GM18498 (cell line): ENCODE results near the gene BAHCC1.

Source experiments
- ATAC-seq: cut with Tn5 transposase; IDR thresholded peaks from one replicate; pipeline ENCODE4 v1.9.1; 2021; ENCODE audit warnings: mild to moderate bottlenecking, moderate library complexity; ENCODE audit not compliant: unreplicated experiment

BAHCC1 gene

DNA sequence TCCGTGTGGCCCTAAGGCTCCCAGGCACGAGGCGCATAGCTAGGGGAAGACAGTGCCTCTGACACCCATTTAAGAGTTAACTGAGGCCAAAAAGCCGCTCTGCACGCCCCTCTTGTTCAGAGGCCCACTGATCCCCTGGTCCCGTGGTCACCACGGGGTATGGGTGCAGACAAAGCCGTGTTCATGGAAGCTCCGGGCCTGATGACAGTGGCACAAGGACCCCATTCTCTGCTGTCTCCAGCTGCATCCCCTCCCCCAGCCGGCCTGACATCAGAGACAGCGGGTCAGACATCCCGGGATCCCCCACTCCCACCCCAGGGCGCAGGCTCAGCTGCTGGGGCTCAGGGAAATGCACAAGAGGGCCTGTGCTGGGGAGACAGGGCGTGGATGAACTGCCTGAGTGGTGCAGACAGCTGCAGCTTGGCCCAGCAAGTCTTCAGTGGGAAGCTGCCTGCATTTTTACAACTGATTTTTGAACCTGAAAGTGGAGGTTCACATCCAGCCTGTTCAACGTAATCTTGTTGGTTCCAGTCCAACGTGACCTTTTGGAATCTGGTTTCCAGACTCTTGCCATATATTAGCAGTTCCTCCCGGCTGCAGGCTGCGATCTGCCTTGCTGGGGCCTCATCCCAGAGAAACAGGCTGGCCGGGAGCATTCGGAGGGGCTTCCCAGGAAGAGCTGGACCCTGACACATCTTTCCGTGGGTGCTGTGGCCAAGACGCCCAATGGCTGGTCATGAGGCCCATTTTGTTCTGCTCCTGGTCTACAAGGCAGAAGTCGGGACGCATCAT lies 9.7 kb upstream of the BAHCC1 start:
- no peak for ATAC-seq

DNA sequence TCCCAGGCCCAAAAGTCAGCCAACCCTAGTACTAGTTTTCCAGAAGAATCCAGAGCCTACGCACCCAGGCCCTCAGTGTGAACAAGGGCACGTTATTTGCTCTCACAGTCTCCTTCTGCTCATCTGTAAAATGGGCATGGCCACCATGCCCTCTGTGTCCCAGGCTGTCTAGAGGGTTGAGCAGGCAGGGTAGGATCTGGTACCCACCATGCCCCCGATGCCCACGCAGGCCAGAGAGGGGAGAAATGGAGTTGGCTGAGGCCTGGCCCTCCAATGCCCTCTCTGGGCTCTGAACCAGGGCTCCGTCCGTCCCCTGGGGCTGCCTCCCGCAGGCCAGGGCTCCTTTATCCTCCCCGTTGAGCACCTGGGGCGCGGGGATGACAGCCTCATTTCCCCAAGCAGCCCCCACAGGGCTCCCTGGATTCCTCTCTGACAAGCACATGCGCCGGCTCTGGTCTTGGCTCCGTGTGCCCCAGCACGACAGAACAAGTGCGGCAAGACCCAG lies 9.1 kb upstream of the BAHCC1 start:
- no peak for ATAC-seq

DNA sequence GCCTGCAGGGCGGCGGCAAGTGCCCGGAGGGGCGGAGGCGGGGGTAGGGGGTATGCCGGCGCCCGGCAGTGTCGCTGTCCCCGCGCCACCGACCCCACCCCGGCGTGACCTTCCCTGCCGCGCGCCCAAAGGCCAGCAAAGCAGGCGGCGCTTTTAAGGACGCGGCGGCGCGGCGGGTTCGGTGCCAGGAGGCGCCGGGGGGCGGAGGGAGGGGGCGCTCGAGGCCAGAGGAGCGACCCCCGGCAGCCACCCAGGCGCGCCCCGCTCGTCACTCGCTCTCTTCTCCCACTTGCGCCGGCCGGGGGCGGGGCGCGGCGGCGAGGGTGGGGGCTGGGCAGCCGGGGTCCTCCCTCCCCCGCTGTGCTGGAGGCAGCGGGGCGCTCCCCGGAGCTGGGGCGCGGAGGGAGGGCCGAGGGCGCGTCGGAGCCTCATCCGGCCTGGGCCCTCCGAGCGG lies 8.6 kb upstream of the BAHCC1 start:
- no peak for ATAC-seq

DNA sequence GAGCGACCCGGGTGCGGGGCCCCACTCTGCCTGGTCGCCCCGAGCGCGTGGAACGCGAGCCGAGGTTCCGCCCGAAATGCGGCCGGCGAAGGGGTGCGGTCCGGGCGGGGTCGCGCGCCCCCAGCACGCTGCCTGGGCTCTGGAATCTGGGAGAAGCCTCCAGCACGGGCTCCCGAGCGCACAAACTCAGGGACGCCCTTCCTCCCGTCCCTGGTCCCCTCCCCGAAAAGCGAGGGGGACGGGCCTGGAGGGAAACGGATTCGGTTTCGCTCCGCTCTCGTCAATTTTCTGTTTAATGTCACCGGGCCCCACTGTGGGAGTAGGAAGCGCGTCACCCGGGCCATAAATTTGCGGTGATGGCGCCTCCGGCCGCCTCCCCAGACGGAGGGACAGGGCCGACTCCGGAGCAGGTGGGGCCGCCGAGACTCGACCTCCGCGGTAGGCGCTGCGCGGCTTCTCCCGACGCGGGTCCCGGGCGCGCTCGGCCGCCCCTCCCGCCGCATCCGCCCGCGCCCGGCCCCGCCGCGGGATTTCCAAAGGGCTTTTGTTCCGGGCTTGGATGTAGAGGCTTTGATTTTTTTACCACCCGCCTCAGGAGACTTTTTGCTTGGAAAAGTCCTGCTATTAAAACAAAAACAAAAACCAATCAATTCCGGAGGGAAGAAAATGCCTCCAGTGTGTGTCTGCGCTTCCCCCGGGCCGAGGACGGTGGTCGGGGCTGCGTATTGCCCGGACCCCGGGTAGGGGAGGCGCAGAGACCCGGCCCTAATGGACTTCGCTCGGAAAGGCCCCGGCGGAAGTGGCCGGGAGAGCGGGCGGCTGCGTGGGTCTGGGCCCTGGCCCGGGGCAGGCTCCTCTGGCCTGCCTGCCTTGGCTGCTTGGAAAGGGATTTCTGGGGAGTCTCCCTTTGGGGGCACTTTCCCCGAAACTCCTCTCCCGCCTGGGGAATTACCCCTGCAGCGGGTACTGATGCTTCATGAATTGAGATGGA lies 7.9 kb upstream of the BAHCC1 start:
- ATAC-seq, result no peak

DNA sequence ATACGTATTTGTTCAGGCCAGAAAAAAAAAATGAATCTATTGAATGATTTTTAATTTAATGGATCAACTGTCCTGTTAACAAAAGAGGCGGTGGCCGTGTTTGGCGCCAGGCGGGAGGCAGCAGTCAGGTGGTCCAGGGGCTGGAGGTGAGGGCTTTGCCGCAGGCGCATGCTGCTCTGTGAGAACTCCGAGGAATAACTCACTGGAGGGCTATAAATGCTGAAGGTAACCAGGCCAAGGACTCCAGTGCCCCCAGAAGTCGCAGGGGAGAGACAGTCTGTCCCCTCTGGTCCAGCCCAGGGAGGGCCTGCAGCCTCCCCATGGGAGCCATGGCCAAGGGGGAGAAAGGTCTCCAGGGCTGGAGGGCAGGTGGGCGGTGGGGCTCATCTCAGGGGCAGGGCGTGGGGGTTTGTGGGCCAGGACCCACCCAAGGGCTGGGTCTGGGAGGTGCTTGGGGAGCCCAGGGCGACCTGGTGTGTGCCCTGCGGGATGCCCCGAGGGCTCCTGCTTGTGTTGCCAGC lies 7.1 kb upstream of the BAHCC1 start:
- ATAC-seq, result no peak

DNA sequence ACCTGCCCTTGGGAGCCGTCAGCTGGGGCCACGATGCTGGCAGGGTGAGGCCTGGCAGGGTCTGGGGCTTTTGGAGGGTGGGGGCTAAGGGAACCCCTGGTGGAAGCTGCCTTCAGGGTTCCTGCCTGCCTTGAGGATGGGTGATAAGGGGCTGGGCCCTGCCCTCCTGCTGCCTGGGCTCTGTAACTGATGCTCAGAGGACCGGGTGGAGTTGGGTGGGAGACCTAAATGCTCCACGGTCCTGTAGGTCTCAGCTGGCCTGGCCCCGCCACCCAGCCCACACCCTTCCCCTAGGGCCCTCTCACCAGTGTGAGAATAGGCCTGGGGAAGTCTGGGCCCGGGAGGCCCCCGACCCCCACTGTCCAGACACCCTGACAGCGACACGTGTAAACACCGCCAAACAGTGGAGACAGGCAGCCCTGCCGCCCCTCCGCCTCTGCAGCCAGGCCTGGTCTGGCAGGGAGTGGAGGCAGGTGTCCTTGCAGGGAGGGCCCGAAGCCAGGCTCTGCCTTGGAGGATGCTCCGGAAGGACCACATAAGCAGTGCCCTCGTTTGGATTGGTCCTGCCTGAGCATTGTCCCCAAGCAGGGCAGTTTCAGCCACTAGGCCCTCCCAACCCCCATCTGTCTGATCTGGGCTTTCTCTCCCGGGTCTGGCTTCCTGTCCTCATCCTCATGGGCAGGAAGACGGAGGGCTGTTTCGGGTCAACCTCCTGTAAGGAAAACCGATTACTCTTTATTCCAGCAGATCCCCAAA lies 6.5 kb upstream of the BAHCC1 start:
- no peak for ATAC-seq

DNA sequence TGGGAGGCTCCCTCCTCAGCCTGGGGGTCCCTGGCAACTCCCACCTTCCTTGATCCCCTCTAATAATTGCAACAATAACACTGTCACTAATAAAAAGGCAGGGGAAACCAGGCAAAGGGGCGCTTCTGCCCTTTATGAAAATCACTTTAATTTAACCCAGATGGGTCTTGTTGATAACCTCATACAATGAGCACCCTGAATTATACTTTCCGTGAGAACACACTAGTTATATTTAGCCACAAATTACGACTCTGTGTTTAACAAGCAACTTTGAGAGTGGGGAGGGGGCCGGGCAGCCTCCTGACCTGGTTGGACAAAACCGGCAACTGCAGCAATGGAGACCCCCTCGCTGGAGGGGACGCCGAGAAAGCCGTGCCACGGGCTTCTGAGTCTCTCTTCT lies 5.7 kb upstream of the BAHCC1 start:
- no peak for ATAC-seq

DNA sequence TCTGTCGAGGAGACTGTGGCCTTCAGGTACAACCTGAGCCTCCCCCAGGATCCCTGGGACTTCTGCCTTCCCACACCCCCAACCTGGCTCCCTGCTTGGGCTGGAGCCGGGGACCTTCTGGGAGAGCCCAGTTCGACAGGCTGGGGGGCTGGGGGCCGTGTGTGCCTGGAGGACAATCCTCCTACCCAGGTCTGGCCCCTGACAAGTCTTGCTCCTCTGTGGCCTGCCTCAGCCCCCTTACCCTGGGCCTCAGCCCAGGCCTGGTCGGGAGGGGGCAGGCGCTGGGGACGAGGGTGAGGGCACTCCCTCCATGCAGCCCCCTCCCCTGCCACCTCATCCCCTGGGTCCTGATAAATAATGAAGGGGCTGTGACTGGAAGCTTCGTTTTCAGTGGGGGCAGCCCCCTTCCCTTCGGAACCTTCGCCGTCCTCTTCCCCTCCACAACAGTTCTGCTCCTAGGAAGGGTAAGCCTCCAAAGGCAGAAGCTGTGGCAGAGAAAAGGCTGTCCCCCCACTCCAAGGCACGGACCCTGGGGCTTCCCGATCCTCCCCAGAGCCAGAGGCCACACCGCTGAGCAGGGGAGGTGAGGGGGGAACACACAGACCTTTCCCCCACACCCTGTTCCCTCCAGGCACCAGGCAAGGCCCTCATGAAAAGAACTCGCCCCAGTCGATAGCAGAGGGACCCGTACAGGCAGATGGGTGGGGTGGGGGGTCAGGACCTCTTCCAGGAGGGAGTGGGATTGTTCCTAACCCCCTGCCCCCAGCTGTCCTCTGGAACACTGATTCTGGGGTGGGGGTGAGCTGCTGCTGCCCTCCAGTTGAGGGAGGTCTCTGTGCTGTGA lies 5.0 kb upstream of the BAHCC1 start:
- no peak for ATAC-seq

DNA sequence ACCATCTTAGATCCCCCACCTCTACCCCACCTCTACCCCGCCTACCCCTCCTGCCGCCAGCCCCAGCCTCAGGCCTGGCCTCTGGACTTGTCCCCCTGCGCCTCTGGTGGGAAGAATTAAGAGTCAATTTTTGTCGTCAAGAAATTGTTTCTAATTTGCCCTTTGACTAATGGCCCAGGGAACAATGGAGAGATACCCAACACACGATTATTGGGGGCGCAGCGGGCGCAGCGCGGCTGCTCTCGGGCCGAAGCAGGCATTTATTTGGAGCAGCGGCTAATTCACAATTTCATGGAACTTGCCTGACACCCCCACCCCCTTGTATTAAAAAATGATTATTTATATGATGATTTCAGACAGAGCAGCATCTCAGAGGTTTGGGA lies 4.4 kb upstream of the BAHCC1 start:
- no peak for ATAC-seq

DNA sequence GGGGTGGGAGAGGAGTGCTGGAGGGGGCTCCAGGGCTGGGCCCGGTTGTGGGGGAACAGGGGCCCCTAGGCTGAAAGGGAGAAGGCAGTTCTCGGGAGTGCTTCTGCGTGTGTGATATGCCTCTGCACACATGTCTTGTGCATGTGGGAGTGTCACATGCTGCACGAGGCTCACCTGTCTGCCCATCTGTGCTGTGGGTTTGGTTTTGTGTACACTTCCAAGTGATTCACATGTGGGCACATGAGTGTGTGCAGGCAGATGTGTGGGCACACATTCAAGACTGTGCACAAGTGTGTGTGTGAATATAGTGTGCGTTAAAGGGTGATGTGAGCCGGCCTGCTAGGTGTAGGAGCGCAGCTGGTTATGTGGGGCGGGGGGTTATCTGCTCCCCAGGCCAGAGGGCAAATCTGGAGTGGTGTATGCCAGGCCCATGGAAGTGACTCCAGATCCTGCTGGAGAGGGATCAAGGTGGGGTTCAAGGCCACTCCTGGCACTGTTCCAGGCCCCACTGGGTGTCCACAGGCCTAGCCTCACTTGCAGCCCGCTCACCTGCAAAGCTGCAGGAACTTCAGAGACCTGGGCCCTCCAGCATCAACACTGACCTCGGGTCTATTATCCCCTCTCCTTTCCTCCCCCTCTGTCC lies 3.8 kb upstream of the BAHCC1 start:
- ATAC-seq, result no peak

DNA sequence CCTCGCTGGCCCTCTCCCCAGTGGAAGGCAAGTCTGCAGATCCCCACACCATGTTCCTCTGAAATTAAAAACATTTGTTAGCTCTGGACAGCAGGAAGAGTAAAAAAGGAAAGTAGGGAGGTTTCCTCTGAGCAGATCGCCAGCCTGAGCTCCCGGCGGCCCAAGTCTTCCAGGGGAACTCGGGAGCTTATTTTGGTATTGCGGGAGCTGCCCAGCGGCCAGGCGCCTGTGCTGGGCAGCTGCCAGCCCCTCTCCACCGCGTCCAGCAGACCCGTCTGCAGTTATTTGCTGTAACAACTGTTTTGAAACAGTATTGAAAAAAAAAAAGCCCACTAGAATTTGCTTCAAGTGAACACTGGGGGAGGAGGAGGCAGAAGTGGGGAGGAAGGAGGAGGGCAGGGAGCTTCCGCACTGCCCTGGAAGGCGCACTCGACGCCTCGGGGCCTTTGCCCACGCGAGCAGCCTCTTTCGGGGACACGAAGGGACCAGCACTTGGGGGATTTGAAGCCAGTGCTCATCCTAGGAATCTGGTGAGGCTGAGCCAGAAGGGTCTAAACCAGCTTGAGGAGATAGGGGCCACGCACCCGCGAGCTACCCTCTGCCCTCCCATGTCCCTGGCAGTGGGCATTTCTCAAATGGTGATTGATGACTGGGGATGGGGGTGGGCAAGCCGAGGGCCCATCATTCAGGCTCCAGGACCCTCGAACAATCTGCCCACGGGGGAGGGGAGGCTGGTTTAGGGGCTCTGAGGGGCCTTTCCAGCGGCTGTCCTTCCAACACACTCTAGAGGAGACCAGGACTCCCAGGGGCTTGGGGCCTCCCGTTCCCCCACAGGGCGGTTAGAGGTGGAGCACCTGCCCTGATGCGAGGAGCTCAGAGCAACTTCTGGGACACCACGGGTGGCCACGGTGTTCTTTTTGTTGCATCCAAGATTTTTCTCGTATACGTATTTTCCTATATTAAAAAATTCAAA lies 3.0 kb upstream of the BAHCC1 start:
- ATAC-seq, result no peak

DNA sequence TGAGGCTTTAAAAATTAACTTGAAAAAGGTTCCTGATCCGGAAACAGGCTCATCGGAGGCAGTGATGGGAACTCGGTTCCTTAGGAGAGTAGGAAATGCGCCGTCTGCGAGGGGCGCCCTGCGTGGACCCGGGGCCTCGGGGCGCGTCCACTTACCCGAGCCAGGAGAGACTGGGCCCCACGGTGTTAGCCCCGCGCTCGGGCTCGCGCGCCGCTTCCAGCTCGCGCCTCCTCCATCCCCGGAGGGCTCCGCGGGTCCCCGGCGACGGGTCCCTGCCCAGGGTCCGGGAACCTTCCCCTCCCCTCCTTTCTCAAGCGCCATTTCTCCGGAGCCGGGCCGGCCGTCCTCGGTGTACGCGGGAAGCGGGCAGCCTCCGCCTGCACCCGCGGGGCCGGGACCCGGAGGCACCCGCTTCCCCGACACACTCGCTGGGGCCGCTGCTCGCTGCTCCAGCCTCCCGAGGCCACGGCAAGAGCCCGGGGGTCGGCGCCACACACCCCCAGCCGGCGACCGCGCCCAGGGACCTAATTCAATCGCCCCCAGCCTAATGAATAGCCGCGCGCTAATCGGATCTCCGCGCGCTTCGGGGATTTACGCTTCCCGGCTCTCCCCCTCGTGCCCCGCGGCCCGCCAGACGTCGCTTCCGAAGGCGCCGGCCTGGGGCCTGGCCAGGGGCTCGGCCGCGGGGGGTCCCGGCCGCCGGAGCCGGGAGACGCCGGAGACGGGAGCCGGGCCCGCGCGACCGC lies 2.2 kb upstream of the BAHCC1 start:
- ATAC-seq, result no peak

DNA sequence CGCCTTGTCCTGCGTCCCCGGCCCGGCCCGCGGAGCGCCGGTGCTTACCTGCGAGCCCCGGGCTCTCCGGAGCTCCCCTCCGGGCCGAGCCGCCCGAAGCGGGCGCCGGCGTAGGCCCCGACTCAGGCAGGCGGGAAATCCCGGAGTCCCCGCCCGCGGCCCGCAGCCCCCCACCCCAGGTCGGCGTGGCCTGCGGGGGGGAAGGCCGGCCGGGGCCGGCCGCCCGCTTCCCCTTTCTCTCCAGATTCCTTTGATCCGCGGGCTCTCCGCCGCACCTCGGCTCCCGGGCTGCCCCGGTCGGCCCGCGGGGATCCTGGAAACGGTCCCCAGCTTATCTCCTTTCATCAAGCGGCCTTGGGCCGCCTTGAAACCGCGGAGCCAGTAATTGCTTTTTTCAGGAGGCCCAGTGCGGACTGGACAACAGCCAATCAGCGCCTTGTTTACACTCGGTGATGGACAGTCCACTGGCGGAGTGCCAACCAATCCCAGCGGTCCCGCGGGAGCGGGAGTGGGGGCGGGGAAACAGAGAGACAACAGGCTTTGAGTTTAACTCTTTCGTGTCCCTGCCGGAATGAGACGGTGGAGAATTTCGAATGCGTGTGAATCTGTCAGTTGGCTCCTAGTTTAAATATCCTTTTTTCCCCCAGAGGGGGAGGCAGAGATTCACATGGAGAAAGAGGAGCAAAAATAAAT lies 1.4 kb upstream of the BAHCC1 start:
- ATAC-seq, result no peak

DNA sequence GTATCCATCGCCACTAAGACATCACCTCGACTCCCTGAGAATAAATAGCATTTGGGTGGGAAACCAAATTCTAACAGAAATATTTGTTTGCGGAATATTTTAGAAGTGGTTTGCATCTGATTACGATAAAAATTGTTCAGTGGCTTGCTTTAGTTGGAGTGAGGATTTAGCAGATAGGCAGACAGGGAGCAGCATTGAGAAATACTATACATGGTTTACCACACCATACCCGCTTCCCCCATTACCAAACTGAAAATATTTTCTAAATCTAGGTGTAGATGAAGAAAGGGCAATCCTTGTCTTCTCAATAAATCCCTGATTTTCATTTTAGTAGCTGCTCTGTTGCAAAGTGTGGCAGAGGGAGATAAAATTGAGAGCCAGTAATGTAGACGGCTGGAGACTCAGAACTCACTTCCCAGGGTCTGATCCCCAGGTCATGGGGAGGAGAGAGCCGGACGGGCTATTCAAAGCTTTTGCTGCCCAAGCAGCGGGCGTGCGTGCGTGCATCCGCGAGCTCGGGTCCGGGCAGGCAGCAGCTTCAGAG lies 808 bp upstream of the BAHCC1 start:
- no peak for ATAC-seq

DNA sequence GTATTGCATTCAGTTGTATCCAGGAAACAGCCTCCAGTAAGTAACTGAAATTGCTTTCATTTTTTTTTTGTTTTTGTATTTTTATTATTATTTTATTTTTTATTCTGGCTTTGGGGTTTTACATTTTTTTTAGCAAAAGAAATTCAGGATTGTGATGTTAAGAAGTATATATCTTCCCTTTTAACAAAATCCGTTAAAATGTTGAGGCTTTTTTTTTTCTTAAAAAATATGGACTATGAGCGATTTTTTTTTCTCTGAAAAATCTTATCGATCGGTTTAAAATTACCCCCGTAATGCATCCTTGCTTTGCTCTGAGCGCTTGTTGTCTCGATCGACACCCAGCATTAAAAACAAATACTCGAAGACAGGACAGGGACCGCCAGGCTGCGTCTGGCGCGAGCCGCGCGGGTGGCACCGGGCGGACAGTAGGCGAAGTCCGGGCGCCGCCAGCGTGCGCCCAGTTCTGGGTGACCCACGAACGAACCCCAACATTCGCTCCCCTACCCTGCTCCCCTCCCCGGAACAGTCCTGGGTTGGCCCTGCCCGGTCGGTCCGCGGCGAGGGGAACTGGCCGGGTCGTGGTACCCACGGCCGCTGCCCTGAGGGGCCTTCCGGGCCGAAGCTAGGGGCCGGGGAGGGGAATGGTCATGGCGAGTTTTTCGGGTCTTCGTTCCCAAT lies 482 bp downstream of the BAHCC1 start:
- ATAC-seq, result no peak

DNA sequence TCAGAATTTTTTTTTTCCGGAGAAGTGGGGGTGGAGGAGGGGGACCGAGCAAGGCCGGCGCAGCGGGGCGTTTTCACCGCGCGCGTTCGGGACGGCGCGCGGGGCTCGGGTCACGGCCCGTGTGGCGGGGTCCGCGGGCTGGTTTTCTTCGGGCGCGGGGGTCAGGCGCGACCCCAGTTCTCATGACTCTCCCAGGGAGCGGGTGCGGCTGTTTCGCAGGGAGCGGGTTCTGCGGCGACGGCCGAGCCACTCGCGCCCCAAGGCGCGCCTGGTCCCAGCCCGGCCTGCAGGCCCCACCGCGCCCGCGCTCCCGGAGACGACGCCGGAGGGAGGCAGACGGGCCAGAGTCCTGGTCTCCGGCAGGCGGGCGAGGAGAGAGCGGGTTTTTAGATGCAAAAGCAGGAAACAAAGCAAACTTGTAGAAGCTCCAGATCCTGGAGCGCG lies 1.0 kb downstream of the BAHCC1 start:
- ATAC-seq, result no peak
